NCI-H510A treated with DMSO at 0.1 percent for 48 hours (cell line): ENCODE data around the gene SPDEF.

ENCODE experiments used
- DNase-seq: peaks from one replicate; lab custom pipeline; 2025; lab: John Stamatoyannopoulos, UW

SPDEF gene

GRCh38 chr6:34514593-34515472, 41.3 kb downstream of the SPDEF start:
- DNase-seq = no peak

DNA sequence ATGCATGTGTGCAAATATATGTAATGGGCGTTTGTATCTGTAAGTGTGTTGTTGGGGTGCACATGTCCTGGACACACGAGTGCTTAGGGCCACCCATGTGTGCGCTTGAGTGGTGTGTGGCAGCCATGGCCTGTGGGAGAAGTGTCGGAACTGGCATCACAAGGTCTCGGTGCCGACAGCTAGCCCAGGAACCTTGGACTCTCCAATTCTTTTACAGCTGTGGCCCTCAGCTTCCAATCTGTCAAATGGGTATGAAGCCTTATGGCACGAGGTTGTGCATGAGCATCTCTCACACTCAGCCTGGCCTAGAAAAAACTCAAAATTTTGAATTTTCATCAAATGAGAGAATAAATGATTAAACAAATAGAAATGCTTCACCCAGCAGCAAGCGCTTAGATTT, 42.0 kb downstream of the SPDEF start:
- no peak for DNase-seq

GRCh38 chr6:34513646-34514045, 42.5 kb downstream of the SPDEF start:
- DNase-seq = no peak

- no peak for DNase-seq
Observed at GRCh38 chr6:34512738-34513115, 43.4 kb downstream of the SPDEF start.

GRCh38 chr6:34511915-34512737, 44.0 kb downstream of the SPDEF start:
- DNase-seq = no peak

DNA sequence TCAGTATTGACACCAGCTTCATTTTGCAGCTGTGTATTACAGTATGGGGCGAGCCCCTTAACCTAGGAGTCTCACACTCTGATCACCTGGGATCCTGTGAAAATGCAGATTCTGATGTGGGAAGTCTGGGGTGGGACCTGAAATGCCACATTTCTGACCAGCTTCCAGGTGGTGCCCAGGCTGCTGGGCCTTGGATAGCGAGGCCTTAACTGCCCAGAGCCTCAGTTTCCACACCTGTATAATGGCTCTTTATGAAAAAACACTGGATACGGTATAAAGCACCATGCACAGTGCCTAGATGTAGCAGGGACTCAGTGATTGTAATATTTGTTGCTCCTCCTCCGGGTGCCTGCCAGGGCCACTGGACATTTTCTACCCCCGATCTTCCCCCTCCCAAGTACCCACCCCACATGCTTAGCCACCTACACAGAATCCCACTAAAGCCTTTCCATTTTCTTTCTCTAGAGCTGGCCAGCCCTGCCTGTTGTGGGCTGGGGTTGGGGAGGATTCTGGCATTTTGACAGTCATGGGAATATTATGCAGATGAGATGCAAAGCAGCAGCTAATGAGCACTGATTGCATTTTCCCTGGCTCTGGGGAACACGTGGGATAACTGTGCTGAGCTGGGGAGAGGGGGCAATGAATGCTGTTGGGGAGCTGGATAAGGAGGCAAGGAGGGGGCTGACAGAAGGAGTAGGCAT, 44.8 kb downstream of the SPDEF start:
- DNase-seq = no peak

DNA sequence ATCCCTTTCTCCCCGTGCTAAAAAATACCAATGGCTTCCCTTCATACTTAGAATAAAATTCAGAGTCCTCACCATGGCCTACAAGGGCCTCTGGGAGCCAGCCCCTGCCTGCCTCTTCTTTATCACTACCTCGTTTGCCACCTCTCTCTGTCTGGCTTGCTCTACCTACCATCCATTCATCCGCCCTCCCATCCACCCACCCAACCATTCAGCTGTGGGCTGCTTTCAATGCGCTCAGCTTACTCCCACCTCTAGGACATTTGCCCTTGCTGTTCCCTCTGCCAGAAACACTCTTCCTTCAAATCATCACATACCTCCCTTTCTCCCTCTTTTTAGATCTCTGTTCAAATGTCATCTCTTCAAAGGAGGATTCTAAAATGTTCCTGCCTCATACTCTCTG, 45.8 kb downstream of the SPDEF start:
- no peak for DNase-seq

GRCh38 chr6:34509782-34510181, 46.3 kb downstream of the SPDEF start:
- DNase-seq = no peak

- DNase-seq = no peak
Observed at GRCh38 chr6:34508425-34508824, 47.7 kb downstream of the SPDEF start.

DNA sequence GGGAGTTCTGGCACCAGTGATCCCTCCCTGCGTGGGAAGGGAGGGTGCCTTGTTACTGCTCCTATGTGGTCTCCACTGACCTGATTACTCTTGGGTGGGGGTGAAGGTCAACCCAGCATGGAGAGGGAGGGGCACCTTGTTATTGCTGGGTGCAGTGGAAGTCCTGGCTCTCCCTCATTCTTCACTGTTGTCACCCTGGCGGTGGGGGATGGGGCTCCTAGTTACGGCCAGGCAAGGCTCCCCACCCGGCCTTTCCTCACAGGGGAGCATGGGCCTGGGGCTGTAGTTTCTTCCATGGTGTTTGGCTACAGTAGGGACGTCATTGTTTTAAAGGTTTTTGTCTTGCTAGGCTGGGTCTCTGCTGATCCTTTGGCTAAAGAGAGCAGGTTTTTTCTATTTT, 49.4 kb downstream of the SPDEF start:
- DNase-seq = no peak

- no peak for DNase-seq
Observed at GRCh38 chr6:34497411-34497810, 58.7 kb downstream of the SPDEF start.

DNA sequence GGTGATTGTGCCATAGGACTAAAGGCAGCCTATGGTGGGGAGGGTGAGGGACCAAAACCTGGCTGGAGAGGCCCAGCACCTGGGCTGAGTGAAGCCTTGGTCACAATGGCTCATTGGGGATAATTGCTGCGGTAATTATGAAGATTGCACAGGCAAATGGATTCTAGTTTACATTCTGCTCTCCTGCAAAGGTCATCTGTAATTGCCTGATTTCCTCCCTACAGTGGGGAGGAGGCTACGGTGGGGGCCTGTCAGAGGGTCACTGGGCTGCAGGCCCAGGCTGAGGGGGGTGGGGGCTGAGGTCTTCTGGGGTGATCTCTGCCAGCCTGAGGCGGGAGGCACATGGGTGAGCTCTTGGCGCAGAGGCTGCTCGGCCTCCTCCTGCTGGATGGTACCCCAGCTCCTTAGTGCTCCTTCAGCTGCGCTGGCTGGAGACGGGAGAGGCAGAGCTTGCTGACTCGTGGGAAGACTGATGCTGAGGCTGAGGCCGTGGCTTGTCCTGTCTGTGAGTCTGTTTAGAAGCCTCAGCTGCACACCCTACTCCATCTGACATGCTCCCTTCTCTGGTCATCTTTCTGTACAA, 59.9 kb downstream of the SPDEF start:
- no peak for DNase-seq

GRCh38 chr6:34494973-34495372, 61.2 kb downstream of the SPDEF start:
- DNase-seq = no peak

DNA sequence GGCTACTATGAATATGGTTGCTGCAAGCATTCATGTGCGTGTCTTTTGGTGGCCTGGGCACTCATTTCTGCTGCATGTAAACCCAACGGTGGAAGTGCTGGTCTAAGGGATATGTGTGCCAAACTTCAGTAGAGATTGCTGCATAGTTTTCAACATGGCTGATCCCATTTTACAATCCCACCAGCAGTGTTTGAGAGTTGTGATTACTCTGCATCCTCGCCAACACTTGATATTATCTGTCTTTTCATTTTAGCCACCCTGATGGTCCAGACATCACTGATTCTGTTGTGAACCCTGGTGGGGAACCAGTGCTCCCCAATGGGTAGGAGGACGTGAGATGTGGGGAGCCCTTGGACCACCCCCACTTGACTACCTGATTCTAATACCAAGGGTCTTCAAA, 62.8 kb downstream of the SPDEF start:
- no peak for DNase-seq

GRCh38 chr6:34491091-34491430, 65.1 kb downstream of the SPDEF start:
- DNase-seq = peak; percentile 51

DNA sequence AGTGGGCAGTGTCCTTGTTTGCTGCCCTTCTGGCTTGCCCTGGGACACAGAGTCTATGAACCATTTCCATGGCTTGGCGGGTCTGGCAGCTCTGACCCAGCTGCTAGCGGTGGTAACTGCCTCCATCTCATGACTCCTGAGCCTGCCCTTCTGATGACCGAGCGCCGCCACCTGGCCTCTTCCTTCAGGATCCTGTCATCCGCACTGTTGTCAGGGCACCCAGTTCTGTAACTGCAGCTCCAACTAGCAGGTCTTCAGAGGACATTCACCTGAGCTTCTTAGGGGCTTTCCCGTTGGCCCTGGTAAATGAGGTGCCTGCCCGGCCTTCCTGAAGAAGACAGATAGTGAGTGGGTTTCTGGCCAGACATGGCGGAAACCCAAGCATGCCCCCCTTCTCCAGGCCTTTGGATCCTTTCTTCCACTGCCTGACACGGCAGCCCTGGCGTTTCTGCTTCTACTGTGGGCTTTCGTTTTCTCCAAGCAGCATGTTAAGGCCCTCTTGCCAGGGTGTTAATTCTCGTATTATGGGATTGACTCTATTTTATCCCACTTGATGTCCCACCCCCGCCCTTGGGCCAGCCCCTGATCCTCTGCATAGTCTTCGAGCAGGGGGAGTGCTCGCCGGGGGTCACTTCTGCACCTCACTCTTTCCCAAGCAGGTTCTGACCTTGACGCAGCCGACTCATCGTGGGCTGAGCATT, 65.6 kb downstream of the SPDEF start:
- DNase-seq = peak; percentile 65

DNA sequence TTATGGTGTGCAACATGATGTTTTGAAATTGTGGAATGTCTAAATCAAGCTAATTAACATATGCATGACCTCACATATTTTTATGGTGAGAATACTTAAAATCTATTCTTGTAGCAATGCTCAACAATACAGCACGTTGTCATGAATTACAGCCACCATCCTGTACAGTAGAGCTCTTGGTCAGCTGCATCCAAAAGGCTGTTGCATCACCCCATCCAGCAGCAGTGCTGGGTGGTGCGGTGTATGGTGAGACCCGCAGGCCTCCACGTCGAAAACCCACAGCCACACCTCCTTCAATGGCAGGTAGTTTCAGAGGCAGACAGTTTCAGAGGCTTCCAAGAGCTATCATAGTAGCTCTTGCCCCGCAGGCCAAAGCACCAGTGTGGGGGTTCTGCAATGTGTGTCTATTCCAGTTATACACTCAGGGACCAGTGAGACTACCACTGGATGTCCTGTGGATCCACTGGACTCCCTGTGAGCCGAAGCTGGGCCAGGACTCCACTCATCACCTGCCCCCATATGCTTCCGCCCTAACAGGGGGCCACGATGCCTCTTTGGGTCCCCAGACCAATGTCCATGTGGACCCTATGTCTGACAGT, 66.8 kb downstream of the SPDEF start:
- DNase-seq = no peak
